ENCODE measurements around the gene CPTP.
"Not testable (repeated sequence)": the region's sequence is repeated elsewhere in the genome, so short reads cannot be mapped to it uniquely, and the experiment has no call there.

The CPTP gene

GRCh38 chr1:1315435-1315954 lies 9.1 kb upstream of the CPTP start:
- Histone ChIP-seq H3K4me1 (no peaks in the 10 kb centered on the region), H3K27me3 (no peaks in the 10 kb centered on the region), H3K36me3 (peaks cover 82% of the 10 kb centered on the region), H3K9me3 (no peaks in the 10 kb centered on the region), H3K4me3 (ENCODE audit: low read depth, low read length) (no peak overlapping the region)
- no peak for TF ChIP-seq CTCF (IDR thresholded peaks at IDR 0.05; ENCODE audit: low read depth, low read length)
- DNase-seq, result no peak

GRCh38 chr1:1316199-1316598 lies 8.4 kb upstream of the CPTP start:
- H3K27me3 ChIP-seq; H3K4me1 ChIP-seq; H3K9me3 ChIP-seq; DNase-seq; H3K4me3 ChIP-seq (ENCODE audit: low read depth, low read length): not testable (repeated sequence)
- peaks cover 82% of the 10 kb centered on the region for H3K36me3 ChIP-seq

GRCh38 chr1:1317420-1317819 lies 7.2 kb upstream of the CPTP start:
- no peak for DNase-seq
- no peak for TF ChIP-seq CTCF (IDR thresholded peaks at IDR 0.05; ENCODE audit: low read depth, low read length)
- H3K27me3 ChIP-seq, result no peaks in the 10 kb centered on the region
- peaks cover 74% of the 10 kb centered on the region for H3K36me3 ChIP-seq
- no peak overlapping the region for H3K4me3 ChIP-seq (ENCODE audit: low read depth, low read length)
- H3K4me1 ChIP-seq, result no peaks in the 10 kb centered on the region
- H3K9me3 ChIP-seq, result no peaks in the 10 kb centered on the region

GRCh38 chr1:1318131-1318652 lies 6.4 kb upstream of the CPTP start:
- Histone ChIP-seq H3K4me3 (ENCODE audit: low read depth, low read length) (no peak overlapping the region), H3K27me3 (no peaks in the 10 kb centered on the region), H3K36me3 (peaks cover 71% of the 10 kb centered on the region), H3K4me1 (no peaks in the 10 kb centered on the region; the same call in 1 of the 2 replicates), H3K9me3 (no peaks in the 10 kb centered on the region)
- no peak for TF ChIP-seq CTCF (IDR thresholded peaks at IDR 0.05; ENCODE audit: low read depth, low read length)
- DNase-seq, result no peak

- Histone ChIP-seq H3K4me3 (ENCODE audit: low read depth, low read length) (no peak overlapping the region), H3K27me3 (no peaks in the 10 kb centered on the region), H3K9me3 (no peaks in the 10 kb centered on the region), H3K4me1 (no peaks in the 10 kb centered on the region; the same call in 1 of the 2 replicates), H3K36me3 (peaks cover 65% of the 10 kb centered on the region)
- no peak for DNase-seq
- no peak for TF ChIP-seq CTCF (IDR thresholded peaks at IDR 0.05; ENCODE audit: low read depth, low read length)
These were observed 5.6 kb upstream of the CPTP start for GRCh38 chr1:1318777-1319645.

- H3K4me1 ChIP-seq, result no peaks in the 10 kb centered on the region; the same call in 1 of the 2 replicates
- H3K27me3 ChIP-seq, result no peaks in the 10 kb centered on the region
- peaks cover 61% of the 10 kb centered on the region for H3K36me3 ChIP-seq
- TF ChIP-seq CTCF (IDR thresholded peaks at IDR 0.05; ENCODE audit: low read depth, low read length), result no peak
- no peaks in the 10 kb centered on the region for H3K9me3 ChIP-seq
- DNase-seq, result no peak
- no peak overlapping the region for H3K4me3 ChIP-seq (ENCODE audit: low read depth, low read length)
These were observed 5.0 kb upstream of the CPTP start for GRCh38 chr1:1319646-1319941.

Measured in BE2C (cell line).